Stimulated activated CD8-positive, alpha-beta memory T cell treated with anti-CD3 and anti-CD28 coated beads, Interleukin-12 subunit alpha, Interleukin-12 subunit beta, amount 100 ng/mL, for 1 hour (primary cell): ENCODE results near the gene ACSF3.
"Not testable (repeated sequence)": the region's sequence is repeated elsewhere in the genome, so short reads cannot be mapped to it uniquely, and the experiment has no call there.

Experiments
- DNase-seq: peaks from one replicate; pipeline ENCODE4 v3.0.0-alpha.2; 2020; ENCODE audit warnings: low read depth

The ACSF3 gene

DNA sequence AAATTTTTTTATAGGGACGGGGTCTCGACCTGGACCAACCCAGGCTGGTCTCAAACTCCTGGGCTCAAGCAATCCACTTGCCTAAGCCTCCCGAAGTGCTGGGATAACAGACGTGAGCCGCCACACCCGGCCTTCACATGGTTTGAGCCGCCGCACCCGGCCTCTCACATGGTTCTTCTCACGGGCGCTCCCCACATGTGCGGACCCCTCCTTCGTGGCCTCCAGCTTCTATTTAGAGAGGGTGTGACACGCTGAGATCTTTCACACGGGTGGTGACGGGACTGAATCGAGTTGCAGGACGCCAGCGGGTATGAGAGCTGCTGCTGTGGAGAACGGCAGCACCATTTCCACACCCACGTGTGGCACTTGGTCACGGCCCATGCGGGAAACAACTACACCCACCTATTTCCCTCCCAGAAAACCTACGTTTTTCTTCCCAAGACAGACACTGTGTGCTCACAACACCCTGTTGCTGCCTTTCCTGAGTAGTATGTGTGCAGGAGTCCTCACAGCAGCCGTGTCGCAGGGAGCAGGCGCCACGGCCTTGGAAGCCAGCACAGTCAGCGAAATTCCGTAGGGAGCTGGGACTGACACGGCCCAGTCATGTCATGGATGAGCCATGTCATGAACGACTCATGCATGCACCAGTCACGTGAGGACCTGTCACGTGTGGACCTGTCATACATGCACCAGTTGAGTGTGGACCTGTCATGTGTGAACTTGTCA lies 20.1 kb upstream of the ACSF3 start:
- no peak for DNase-seq

DNA sequence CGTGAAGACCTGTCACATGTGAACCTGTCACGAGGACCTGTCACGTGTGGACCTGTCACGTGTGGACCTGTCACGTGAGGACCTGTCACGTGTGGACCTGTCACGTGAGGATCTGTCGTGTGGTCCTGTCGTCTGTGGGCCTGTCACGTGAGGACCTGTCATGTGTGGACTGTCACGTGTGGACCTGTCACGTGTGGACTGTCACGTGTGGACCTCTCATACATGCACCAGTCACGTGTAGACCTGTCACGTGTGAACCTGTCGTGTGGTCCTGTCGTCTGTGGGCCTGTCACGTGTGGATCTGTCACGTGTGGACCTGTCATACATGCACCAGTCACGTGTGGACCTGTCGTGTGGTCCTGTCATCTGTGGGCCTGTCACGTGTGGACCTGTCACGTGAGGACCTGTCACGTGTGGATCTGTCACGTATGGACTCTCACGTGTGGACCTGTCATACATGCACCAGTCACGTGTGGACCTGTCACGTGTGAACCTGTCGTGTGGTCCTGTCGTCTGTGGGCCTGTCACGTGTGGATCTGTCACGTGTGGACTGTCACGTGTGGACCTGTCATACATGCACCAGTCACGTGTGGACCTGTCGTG lies 19.5 kb upstream of the ACSF3 start:
- DNase-seq = not testable (repeated sequence)

GRCh38 chr16:89074803-89075688 lies 18.6 kb upstream of the ACSF3 start:
- no peak for DNase-seq

GRCh38 chr16:89076159-89076558 lies 17.5 kb upstream of the ACSF3 start:
- no peak for DNase-seq

GRCh38 chr16:89077076-89077475 lies 16.6 kb upstream of the ACSF3 start:
- DNase-seq = no peak

DNA sequence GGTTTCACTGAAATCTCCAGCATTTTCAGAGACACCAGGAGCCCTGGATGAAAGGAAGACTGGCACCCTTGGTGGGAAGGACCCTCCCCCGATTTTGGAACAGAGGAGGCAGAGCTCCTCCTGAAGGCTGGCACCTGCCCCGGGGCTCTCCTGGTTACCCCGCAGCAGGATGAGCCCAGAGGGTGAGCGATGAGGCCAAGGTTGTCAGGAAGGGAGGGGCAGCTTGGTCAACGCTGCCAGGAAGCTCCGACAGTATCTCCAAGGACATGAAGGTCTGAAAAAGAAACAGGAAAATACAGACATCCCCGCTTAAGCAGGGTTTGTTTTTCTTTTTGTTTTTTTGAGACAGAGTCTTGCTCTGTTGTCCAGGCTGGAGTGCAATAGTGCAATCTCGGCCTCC lies 15.5 kb upstream of the ACSF3 start:
- DNase-seq = no peak

- no peak for DNase-seq
Measured at GRCh38 chr16:89079434-89079980, 14.1 kb upstream of the ACSF3 start.

DNA sequence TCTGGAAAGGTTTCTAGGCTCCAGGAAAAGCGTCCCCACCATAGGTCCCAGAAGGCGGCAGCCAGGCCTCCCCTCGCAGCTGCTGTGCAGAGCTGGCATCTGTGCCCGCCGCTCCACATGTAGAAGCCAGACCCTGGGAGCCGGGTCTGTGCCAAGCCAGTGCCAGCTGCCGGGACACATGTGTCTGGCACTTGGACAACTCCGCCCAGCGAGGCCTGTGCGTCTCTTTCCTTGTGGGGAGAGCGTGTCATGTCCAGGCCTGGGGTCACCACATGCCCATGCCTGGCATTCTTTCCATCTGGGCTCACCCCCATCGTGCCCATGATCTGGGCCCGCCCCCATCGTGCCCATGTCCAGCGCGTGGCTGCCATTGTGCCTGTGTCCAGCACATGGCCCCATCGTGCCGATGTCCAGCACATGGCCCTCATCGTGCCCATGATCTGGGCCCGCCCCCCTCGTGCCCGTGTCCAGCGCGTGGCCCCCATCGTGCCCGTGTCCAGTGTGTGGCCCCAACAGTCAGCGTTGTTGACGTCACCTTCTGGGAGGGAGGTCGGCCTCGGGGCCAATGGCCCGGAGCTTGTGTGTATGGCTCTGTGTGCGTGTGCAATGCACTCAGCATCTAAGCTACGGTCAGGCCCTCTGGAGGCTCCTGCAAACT lies 13.3 kb upstream of the ACSF3 start:
- no peak for DNase-seq

DNA sequence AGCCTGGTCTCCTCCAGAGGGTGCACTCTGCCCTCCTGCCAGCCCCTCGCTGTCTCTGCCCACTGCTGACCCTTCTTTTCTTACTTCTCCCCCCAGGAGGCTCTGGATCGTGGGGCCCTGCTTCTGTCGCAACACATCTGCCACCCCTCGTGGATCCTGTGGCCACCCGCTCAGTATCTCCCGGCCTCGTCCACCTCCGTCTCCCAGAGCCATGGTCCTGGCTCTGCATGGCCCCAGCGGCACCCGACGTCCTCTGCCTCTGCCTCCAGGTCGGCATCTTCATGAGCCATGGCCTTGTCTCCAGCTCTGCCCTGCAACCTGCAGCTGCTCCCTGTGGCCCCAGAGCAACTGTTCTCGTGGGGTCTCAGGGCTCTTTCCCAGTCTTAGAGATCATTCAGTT lies 12.1 kb upstream of the ACSF3 start:
- DNase-seq = no peak

DNA sequence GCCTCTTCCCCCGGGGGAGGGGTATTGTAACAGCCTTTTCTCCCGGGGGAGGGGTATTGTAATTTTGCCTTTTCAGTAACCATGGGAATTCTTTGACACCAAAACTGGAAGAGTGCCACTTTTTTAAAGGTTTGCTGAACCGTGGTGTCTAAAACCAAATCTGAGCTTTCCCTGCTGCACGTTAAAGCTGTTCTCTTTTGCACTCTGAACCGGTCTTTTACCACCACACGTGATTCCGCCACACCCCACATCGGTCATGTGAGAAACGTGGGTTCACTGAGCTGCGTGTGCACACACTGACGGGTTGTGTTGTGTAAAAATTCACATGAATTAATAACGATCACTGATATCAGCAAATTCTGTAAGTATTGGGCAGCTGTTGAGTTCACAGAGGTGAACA lies 9.2 kb upstream of the ACSF3 start:
- no peak for DNase-seq

DNA sequence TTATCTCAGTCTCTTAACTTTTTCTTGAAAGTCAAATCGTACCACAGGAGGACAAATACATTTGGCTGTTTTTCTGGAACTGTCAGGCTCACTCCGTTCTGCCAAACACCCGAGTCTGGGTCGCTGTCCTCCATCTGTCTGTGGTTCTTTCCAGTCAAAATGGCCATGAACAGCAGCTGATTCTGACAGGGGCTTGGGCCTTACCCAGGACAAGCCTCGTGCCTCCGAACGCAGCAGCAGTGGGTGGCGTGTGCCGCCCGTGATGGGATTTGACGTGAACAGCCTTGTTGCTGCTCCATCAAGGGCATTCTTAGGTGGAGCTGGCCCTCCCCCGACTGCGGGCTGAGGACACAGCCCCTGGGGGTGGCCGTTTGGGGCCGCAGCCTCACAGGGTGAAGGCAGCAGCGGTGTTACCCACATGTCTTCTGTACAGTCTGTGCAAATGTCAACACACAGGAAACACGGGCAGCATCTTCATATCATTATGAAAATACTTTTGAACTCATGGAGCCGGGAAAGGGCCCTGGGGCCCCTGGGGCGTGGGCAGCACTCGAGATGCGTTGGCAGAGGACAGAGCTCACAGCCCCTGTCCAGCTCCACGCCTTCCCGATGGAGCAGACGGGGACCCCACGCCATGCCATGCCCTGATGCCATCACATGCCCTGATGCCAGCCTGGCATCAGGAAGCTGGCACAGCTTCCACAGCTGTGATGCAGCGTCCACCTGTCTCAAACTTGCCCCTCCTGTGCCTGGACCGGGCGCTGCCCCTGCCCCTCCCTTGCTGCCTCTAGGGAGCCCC lies 8.6 kb upstream of the ACSF3 start:
- DNase-seq = no peak

DNA sequence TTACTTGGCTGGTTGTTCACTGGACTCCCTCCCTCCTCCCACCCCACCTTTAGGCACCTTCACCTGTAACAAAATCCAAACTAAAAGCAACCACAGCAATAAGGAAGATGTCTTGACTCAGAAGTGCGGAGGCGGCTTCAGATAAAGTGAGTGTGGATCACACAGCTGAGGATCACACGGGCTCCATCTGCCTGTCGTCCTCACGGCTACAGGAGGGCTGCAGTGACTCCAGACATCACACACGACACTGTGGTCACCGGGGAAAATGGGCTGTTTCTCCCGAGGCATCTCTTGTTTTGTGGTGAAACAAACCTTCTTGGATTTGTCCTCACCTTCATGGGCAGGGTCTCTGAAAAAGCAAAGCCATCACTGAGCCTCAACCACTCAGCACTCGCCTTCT lies 7.9 kb upstream of the ACSF3 start:
- no peak for DNase-seq

- DNase-seq = no peak
Measured at GRCh38 chr16:89087922-89088497, 5.6 kb upstream of the ACSF3 start.

DNA sequence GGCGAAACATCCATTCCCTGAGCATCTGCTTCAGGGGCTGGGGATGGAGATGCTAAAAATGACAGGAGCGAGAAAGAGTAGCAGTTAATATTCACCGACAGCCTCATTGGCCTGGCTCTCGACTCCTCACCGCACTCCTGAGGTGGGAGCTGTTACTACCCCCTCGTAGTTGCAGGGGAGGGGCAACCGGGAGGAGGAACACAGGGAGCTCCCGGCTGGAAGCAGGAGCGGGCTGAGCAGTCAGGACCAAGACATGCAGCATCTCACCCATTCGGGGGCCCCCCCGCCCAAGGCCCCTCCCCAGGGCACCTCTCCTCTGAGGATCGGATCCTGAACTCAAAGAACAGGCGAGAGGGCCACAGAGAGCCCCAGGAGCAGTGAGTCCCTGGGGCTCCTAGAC lies 4.5 kb upstream of the ACSF3 start:
- DNase-seq = no peak

- DNase-seq = no peak
Measured at GRCh38 chr16:89090182-89090630, 3.4 kb upstream of the ACSF3 start.

GRCh38 chr16:89090669-89091426 lies 2.8 kb upstream of the ACSF3 start:
- no peak for DNase-seq

- DNase-seq = no peak
Measured at GRCh38 chr16:89092013-89092412, 1.6 kb upstream of the ACSF3 start.

GRCh38 chr16:89093252-89093601 lies 425 bp upstream of the ACSF3 start:
- DNase-seq = not testable (repeated sequence)

DNA sequence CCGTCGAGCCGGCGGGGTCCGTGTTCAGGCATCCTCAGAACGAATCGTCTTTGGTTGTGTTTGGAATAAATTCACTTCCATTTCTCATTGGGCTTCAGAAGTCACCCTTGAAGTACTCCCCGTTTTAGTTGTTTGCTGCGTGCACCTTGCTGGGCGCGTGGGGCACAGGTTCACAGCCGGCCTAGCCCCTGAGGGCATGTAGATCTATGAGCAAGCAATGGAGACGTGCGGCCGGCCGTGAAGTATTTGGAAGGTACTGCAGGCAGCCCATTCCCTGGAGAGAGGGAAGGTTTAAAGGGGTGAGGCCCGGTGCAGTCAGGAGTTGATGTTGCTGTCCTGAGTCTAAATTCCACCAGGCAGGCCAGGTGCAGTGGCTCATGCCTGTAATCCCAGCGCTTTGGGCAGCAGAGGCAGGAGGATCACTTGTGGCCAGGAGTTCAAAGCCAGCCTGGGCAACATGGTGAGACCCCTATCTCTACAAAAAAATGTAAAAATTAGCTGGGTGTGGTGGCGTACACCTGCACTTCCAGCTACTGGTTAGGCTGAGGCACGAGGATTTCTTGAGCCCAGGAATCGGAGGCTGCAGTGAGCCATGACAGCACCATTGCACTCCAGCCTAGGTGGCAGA lies 714 bp downstream of the ACSF3 start:
- DNase-seq = no peak

DNA sequence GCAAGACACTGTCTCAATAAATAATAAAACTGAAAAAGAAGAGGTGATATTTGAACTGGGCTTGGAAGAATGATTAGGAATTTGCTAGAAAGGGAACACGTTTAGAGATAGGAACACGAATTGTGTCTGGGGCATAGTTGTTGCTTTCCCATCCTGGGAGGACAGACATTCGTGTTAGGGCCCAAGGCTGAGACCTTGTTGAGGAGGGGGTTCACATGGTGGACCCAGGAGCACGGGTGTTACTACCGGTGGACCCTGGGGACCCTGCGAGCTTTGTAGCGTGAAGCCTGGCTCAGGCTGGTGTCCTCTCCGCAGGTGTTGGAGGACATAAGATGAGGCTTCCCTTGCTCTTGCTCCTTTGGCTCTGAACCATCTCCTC lies 1.2 kb downstream of the ACSF3 start:
- DNase-seq = no peak
